SK-N-MC (cell line): ENCODE data around the gene NFATC2.
"Not testable (repeated sequence)": the region's sequence is repeated elsewhere in the genome, so short reads cannot be mapped to it uniquely, and the experiment has no call there.

Experiments used
- EZH2 ChIP-seq: fragments of 200-600 bp; sonication (generic); IDR thresholded peaks from one replicate; pipeline ENCODE4 v1.6.1; 2017; ENCODE audit warnings: antibody characterized with exemption
- POLR2AphosphoS5 ChIP-seq: IDR thresholded peaks from 2 replicates; pipeline ENCODE4 v1.6.1; 2012; ENCODE audit warnings: mild to moderate bottlenecking, low read depth, low read length, borderline replicate concordance

GRCh38 chr20:51343802-51344201 is 198.7 kb downstream of the NFATC2 start:
- TF ChIP-seq POLR2AphosphoS5, EZH2: not testable (repeated sequence)
